HG03064 (cell line): Measurements from ENCODE around the gene EPC1.
"Not testable (repeated sequence)": the region's sequence is repeated elsewhere in the genome, so short reads cannot be mapped to it uniquely, and the experiment has no call there.

Source experiments
- ATAC-seq: cut with Tn5 transposase; IDR thresholded peaks from one replicate; pipeline ENCODE4 v1.9.1; 2021; ENCODE audit warnings: low read depth; ENCODE audit not compliant: unreplicated experiment

Gene EPC1

GRCh38 chr10:32346551-32347362, at the start of gene EPC1:
Gene EPC1, minus strand, starts transcription at chr10:32347158. Its CDS starts 243 bp downstream, at chr10:32346915.
- ATAC-seq: peak; percentile 58

- ATAC-seq: no peak
Observed at GRCh38 chr10:32393911-32394310, 47.0 kb upstream of the EPC1 start.

- not testable (repeated sequence) for ATAC-seq
Observed at GRCh38 chr10:32392284-32392683, 45.3 kb upstream of the EPC1 start.

- no peak for ATAC-seq
Observed at GRCh38 chr10:32390193-32390592, 43.2 kb upstream of the EPC1 start.

- no peak for ATAC-seq
Observed at GRCh38 chr10:32388258-32389027, 41.5 kb upstream of the EPC1 start.

- ATAC-seq: no peak
Observed at GRCh38 chr10:32386623-32387260, 39.8 kb upstream of the EPC1 start.

- ATAC-seq: no peak
Observed at GRCh38 chr10:32384171-32384570, 37.2 kb upstream of the EPC1 start.

- no peak for ATAC-seq
Observed at GRCh38 chr10:32381165-32381564, 34.2 kb upstream of the EPC1 start.

- no peak for ATAC-seq
Observed at GRCh38 chr10:32379950-32380551, 33.1 kb upstream of the EPC1 start.

- no peak for ATAC-seq
Observed at GRCh38 chr10:32379318-32379949, 32.5 kb upstream of the EPC1 start.

- ATAC-seq: peak; percentile 91
Observed at GRCh38 chr10:32378363-32379317, 31.7 kb upstream of the EPC1 start.

- peak; percentile 40 for ATAC-seq
Observed at GRCh38 chr10:32377458-32378259, 30.7 kb upstream of the EPC1 start.

- ATAC-seq: no peak
Observed at GRCh38 chr10:32376771-32377170, 29.8 kb upstream of the EPC1 start.

GRCh38 chr10:32376097-32376496, 29.1 kb upstream of the EPC1 start:
- no peak for ATAC-seq

- ATAC-seq: no peak
Observed at GRCh38 chr10:32375631-32376030, 28.7 kb upstream of the EPC1 start.

GRCh38 chr10:32374605-32375004, 27.6 kb upstream of the EPC1 start:
- no peak for ATAC-seq

- ATAC-seq: no peak
Observed at GRCh38 chr10:32373496-32373895, 26.5 kb upstream of the EPC1 start.

GRCh38 chr10:32373031-32373430, 26.1 kb upstream of the EPC1 start:
- ATAC-seq: no peak
